ENCODE measurements around the gene MXRA7. TPM values are rescaled to one million over a fixed set of nuclear protein-coding genes. Genes with fewer than 3 reads are reported as not detected.

Gene MXRA7
- total and polyA plus RNA-seq, 2 donors (not counting 3 experiments of a cell fraction or from before 2014, with no cell fraction given) = 49.5 to 95.8 TPM

DNA sequence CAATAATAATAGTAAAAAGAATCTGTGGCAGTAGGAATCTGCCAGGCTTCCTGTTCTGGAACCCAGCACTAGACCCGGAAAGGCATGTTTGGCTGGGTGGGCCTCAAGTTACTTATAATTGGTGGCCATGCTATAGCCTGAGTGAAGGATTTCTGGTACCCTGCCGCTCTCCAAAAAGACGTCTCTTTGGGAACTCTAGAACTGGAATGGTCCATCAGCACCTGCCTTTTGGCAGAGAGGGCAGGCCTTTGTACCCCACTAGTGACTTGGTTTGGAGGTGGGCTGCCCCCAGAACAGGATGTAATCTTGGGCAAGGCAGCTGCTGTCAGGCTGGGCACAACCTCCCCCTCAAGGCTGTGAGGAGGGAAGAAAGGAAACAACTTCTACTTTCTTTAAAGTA, 37.9 kb downstream of the MXRA7 start:
- H3K36me3 ChIP-seq (ENCODE audit: control insufficient read depth in 2 of 2, extremely low read depth in 1 of 2, insufficient read depth in 2 of 2, low read length in 2 of 2) = no peaks in the 10 kb centered on the region
- no peak overlapping the region for H3K9ac ChIP-seq (replicated peaks; ENCODE audit: extremely low read depth, insufficient read depth, low read length)
- no peaks in the 10 kb centered on the region for H4K20me1 ChIP-seq (replicated peaks; ENCODE audit: control insufficient read depth, extremely low read depth, insufficient read depth, low read length)
- intact Hi-C loops (cut with micrococcal nuclease) = no loop called here
- no peaks in the 10 kb centered on the region for H3K9me1 ChIP-seq (replicated peaks; ENCODE audit: control insufficient read depth, extremely low read depth, insufficient read depth, low read length)
- H3K79me2 ChIP-seq (ENCODE audit: control insufficient read depth, insufficient read depth, low read length) = no peaks in the 10 kb centered on the region
- dilution Hi-C loops (cut with MboI; ENCODE audit: extremely low pct_ligation_motif_present, low sequenced_read_pairs) = no loop called here
- ChIA-PET CTCF (interaction anchor here (3.0 kb wide), 1 partner anchor 48 kb away, joined by 16 read pairs; no protein-coding TSS in a partner anchor), POLR2A (no interaction called here)
- H3K9me3 ChIP-seq (replicated peaks; ENCODE audit: control insufficient read depth, insufficient read depth, low read length) = no peaks in the 10 kb centered on the region
- FAIRE-seq = no peak
- H2AFZ ChIP-seq (ENCODE audit: low read depth, low read length) = no peak overlapping the region
- no peak overlapping the region for H3K4me2 ChIP-seq (ENCODE audit: insufficient read depth, low read length)
- no peak for DNase-seq (ENCODE audit: low read depth, low spot score)
- H3K4me1 ChIP-seq (ENCODE audit: control insufficient read depth, extremely low read depth, insufficient read depth, low read length) = peaks cover 11% of the 10 kb centered on the region
- BruUV-seq (replicated peaks) = no TSS peak
- TF ChIP-seq EZH2 (IDR thresholded peaks at IDR 0.05; ENCODE audit: borderline replicate concordance, low read depth, low read length, severe bottlenecking) = no peak
- no peak for TF ChIP-seq POLR2AphosphoS5 (IDR thresholded peaks at IDR 0.05; ENCODE audit: insufficient read depth, low read depth, low read length)
- no peak overlapping the region for H3K4me3 ChIP-seq (replicated peaks in 1 of 3; ENCODE audit: insufficient read depth in 1 of 3, low read depth in 1 of 3, low read length in 3 of 3)
- H3K27ac ChIP-seq (ENCODE audit: insufficient read depth, low read depth, low read length) = no peak overlapping the region
- H3K27me3 ChIP-seq (ENCODE audit: control insufficient read depth in 2 of 2, insufficient read depth in 2 of 2, low read length in 2 of 2) = no peaks in the 10 kb centered on the region

DNA sequence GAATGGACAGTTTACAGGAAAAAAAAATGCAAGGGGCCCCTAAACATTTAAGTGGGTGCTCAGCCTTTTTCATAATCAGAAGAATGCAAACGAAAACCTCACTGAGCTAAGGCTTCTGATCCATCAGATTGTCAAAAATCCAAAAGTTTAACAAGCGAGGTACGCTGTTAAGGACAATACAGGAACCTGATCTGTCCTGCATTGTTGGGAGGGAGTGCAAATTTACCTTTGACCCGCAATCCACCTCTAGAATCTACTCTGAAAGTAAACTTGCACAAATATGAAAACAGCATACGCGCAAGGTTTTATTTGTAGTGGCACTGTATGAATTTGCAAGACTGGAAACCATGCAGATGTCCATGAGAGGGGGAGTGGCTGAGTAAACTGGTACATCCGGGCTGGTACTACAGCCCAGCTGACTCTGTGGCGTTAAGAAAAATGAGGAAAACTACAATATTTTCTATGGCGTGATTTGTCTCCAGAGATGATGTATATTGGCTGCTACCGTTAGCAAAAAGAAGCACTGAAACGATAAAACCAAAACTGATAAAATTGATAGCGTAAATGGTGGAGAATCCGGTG, 38.4 kb downstream of the MXRA7 start:
- H2AFZ ChIP-seq (ENCODE audit: low read depth, low read length) = peak overlapping the region; percentile 72
- H3K36me3 ChIP-seq (ENCODE audit: control insufficient read depth in 2 of 2, extremely low read depth in 1 of 2, insufficient read depth in 2 of 2, low read length in 2 of 2) = no peaks in the 10 kb centered on the region
- no peaks in the 10 kb centered on the region for H4K20me1 ChIP-seq (replicated peaks; ENCODE audit: control insufficient read depth, extremely low read depth, insufficient read depth, low read length)
- peaks cover 0 to 1% of the 10 kb centered on the region in 2 experiments for H3K27me3 ChIP-seq (ENCODE audit: control insufficient read depth in 2 of 2, insufficient read depth in 2 of 2, low read length in 2 of 2)
- peak overlapping the region; percentile 83 for H3K4me2 ChIP-seq (ENCODE audit: insufficient read depth, low read length)
- intact Hi-C loops (cut with micrococcal nuclease) (no loop called here), dilution Hi-C loops (cut with MboI; ENCODE audit: extremely low pct_ligation_motif_present, low sequenced_read_pairs) (no loop called here)
- H3K9me3 ChIP-seq (replicated peaks; ENCODE audit: control insufficient read depth, insufficient read depth, low read length) = no peaks in the 10 kb centered on the region
- FAIRE-seq = no peak
- ChIA-PET POLR2A (interaction anchor here (0.6 to 1.8 kb wide), 4 partner anchors 65 to 154 kb away, joined by 3 to 7 read pairs (median 6); partner anchors contain the start of genes MFSD11 and SRSF2), CTCF (interaction anchor here (0.8 to 3.0 kb wide), 7 partner anchors 10 to 150 kb away, joined by 3 to 30 read pairs (median 4); no protein-coding TSS in a partner anchor)
- peak overlapping the region; percentile 67 for H3K9ac ChIP-seq (replicated peaks; ENCODE audit: extremely low read depth, insufficient read depth, low read length)
- BruUV-seq (replicated peaks) = TSS peak; percentile 94
- no peaks in the 10 kb centered on the region for H3K79me2 ChIP-seq (ENCODE audit: control insufficient read depth, insufficient read depth, low read length)
- H3K4me3 ChIP-seq (replicated peaks in 1 of 3; ENCODE audit: insufficient read depth in 1 of 3, low read depth in 1 of 3, low read length in 3 of 3) = peak overlapping the region; percentile 45 to 89 (median 47)
- TF ChIP-seq EZH2 (IDR thresholded peaks at IDR 0.05; ENCODE audit: borderline replicate concordance, low read depth, low read length, severe bottlenecking) = no peak
- no peak for TF ChIP-seq FOS (IDR thresholded peaks at IDR 0.05; ENCODE audit: borderline replicate concordance, insufficient read depth, low read length)
- TF ChIP-seq, protein P1, sequence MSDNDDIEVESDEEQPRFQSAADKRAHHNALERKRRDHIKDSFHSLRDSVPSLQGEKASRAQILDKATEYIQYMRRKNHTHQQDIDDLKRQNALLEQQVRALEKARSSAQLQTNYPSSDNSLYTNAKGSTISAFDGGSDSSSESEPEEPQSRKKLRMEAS (IDR thresholded peaks at IDR 0.05; ENCODE audit: insufficient read depth, insufficient read length) = no peak
- no peak for TF ChIP-seq POLR2AphosphoS5 (IDR thresholded peaks at IDR 0.05; ENCODE audit: insufficient read depth, low read depth, low read length)
- TF ChIP-seq GATA2 (IDR thresholded peaks at IDR 0.05; ENCODE audit: insufficient read depth, insufficient read length, low read depth, low read length) = no peak
- TF ChIP-seq CTCF (IDR thresholded peaks at IDR 0.05; ENCODE audit: extremely low read depth in 1 of 2, insufficient read depth in 1 of 2, low read depth in 1 of 2, low read length in 2 of 2) = no peak
- TF ChIP-seq POLR2A (IDR thresholded peaks at IDR 0.05; ENCODE audit: low read depth, low read length) = no peak
- TF ChIP-seq JUN (IDR thresholded peaks at IDR 0.05; ENCODE audit: borderline replicate concordance, insufficient read depth, insufficient read length, low read depth) = no peak
- no peak for TF ChIP-seq MYC (IDR thresholded peaks at IDR 0.05; ENCODE audit: low read depth, low read length)
- peak overlapping the region; percentile 10 for H3K27ac ChIP-seq (ENCODE audit: insufficient read depth, low read depth, low read length)
- peaks cover 11% of the 10 kb centered on the region for H3K4me1 ChIP-seq (ENCODE audit: control insufficient read depth, extremely low read depth, insufficient read depth, low read length)
- H3K9me1 ChIP-seq (replicated peaks; ENCODE audit: control insufficient read depth, extremely low read depth, insufficient read depth, low read length) = no peaks in the 10 kb centered on the region
- DNase-seq (ENCODE audit: low read depth, low spot score) = no peak
